GM12878 (cell line): Measurements from ENCODE around the gene OR52M1. TPM values are rescaled to one million over a fixed set of nuclear protein-coding genes. Genes with fewer than 3 reads are reported as not detected.

ENCODE experiments used
- ATAC-seq: fragments of 200-7000 bp; cut with Tn5 transposase; 3 replicates; pipeline ENCODE4 v1.9.1; 2020; ENCODE audit warnings: mild to moderate bottlenecking, moderate library complexity
- BruUV-seq: library from RNA; stranded (reverse); fragments of 400-500 nt; replicated peaks from 2 replicates; lab custom pipeline; 2021; lab: Mats Ljungman, UMichigan
- CTCF ChIA-PET: fragments of 300-600 bp; sonication (Branson Sonifier 250); formaldehyde crosslinking; extraction: SDS; loops from one replicate; lab custom pipeline; 2021; ENCODE audit warnings: inconsistent platforms; lab: Yijun Ruan, JAX
- POLR2A ChIA-PET: fragments of 350-600 bp; formaldehyde crosslinking; extraction: SDS; loops from one replicate; lab custom pipeline; 2021; ENCODE audit warnings: inconsistent platforms; lab: Charles Lee
- RAD21 ChIA-PET: fragments of 300-600 bp; sonication (Branson Sonifier 250); formaldehyde crosslinking; loops from one replicate; lab custom pipeline; 2023; ENCODE audit warnings: antibody characterized with exemption; ENCODE audit not compliant: unreplicated experiment; lab: Charles Lee
- SMC1A ChIA-PET: fragments of 300-600 bp; sonication (Branson Sonifier 250); formaldehyde crosslinking; loops from one replicate; lab custom pipeline; 2023; ENCODE audit not compliant: unreplicated experiment, uncharacterized antibody; lab: Charles Lee
- DNase-seq: peaks from one replicate; pipeline ENCODE4 v3.0.0-alpha.2; 2011; ENCODE audit warnings: low read depth, low spot score
- FAIRE-seq: peaks from 3 replicates; lab custom pipeline; 2011; peaks lifted over from hg19 to GRCh38; lab: Jason Lieb, UNC
- H2AFZ ChIP-seq: 2 replicates; pipeline ENCODE4 v1.6.0; 2011; ENCODE audit warnings: low read depth, low read length, control low read depth; ENCODE audit not compliant: control insufficient read depth
- H3K27ac ChIP-seq: 2 replicates; pipeline ENCODE4 v1.5.1; 2011; ENCODE audit warnings: control low read depth; ENCODE audit not compliant: control insufficient read depth, insufficient read depth
- H3K27me3 ChIP-seq, 2 experiments: replicated peaks in 1 of 2; 2 replicates each; pipeline versions ENCODE4 v1.6.0 to v1.6.1; 2011; ENCODE audit warnings: low read length in 1 of 2; ENCODE audit not compliant: control insufficient read depth in 2 of 2, insufficient read depth in 2 of 2
- H3K36me3 ChIP-seq, 2 experiments: 2 replicates each; pipeline ENCODE4 v1.5.1; 2011; ENCODE audit warnings: low read length in 1 of 2; ENCODE audit not compliant: control insufficient read depth in 2 of 2, insufficient read depth in 2 of 2
- H3K4me1 ChIP-seq: 2 replicates; pipeline ENCODE4 v1.6.1; 2011; ENCODE audit warnings: mild to moderate bottlenecking, low read length, moderate library complexity, mixed read lengths; ENCODE audit not compliant: control insufficient read depth, insufficient read depth
- H3K4me2 ChIP-seq: 2 replicates; pipeline ENCODE4 v1.6.0; 2011; ENCODE audit warnings: control low read depth; ENCODE audit not compliant: control insufficient read depth, insufficient read depth
- H3K4me3 ChIP-seq: fragments of 200-600 bp; sonication (generic); 2 replicates; pipeline ENCODE4 v1.5.1; 2016
- H3K79me2 ChIP-seq: 2 replicates; pipeline ENCODE4 v1.6.0; 2011; ENCODE audit warnings: low read length; ENCODE audit not compliant: control insufficient read depth, insufficient read depth
- H3K9ac ChIP-seq: 2 replicates; pipeline ENCODE4 v1.8.0; 2011; ENCODE audit warnings: low read length, control low read depth, mixed read lengths; ENCODE audit not compliant: control insufficient read depth, insufficient read depth
- H3K9me3 ChIP-seq: replicated peaks from 3 replicates; pipeline ENCODE4 v1.5.1; 2011; ENCODE audit warnings: mild to moderate bottlenecking, low read length; ENCODE audit not compliant: control insufficient read depth, insufficient read depth
- H4K20me1 ChIP-seq: 2 replicates; pipeline ENCODE4 v1.6.0; 2011; ENCODE audit not compliant: control insufficient read depth, insufficient read depth
- CTCF ChIP-seq, 3 experiments: IDR thresholded peaks in 2 of 3; conservative IDR thresholded peaks in 1 of 3; 2 replicates each; pipeline ENCODE4 v1.5.1; 2011; ENCODE audit warnings: low read depth in 3 of 3, low read length in 3 of 3, mild to moderate bottlenecking in 3 of 3, control low read depth in 2 of 3, moderate library complexity in 2 of 3, inconsistent platforms in 1 of 3, mixed read lengths in 1 of 3; ENCODE audit not compliant: control insufficient read depth in 2 of 3, insufficient read depth in 1 of 3; ENCODE audit errors: extremely low read depth in 1 of 3
- RAD21 ChIP-seq: IDR thresholded peaks from 2 replicates; pipeline ENCODE4 v1.6.1; 2011; ENCODE audit warnings: mild to moderate bottlenecking, low read depth, low read length, moderate library complexity; ENCODE audit not compliant: insufficient read depth
- RUNX3 ChIP-seq: IDR thresholded peaks from 2 replicates; pipeline ENCODE4 v1.6.1; 2012; ENCODE audit warnings: low read length, inconsistent platforms
- SMC3 ChIP-seq: IDR thresholded peaks from 2 replicates; pipeline ENCODE4 v1.6.1; 2011; ENCODE audit warnings: low read length, improper control_type of control experiment, borderline replicate concordance
- WGBS: methylation state at CpG from one replicate; pipeline ENCODE4 v1.1.6; 2016; ENCODE audit warnings: low lambda C conversion rate; ENCODE audit not compliant: insufficient replicate concordance, insufficient coverage; ENCODE audit errors: missing lambda C conversion rate; 5-methylcytosine and 5-hydroxymethylcytosine counted together
- in situ Hi-C: fragments of 300-500 bp; cut with MboI; formaldehyde crosslinking; loops from 9 replicates; pipeline ENCODE4 v1.14.3; 2018; ENCODE audit warnings: mixed read lengths
- intact Hi-C: fragments of 100-400 bp; cut with micrococcal nuclease; formaldehyde crosslinking; loops from one replicate; pipeline ENCODE4 v1.14.2; 2022; ENCODE audit not compliant: unreplicated experiment
- polyA plus RNA-seq, 11 experiments: library from polyadenylated mRNA; depleted of rRNA in 4 of 11; unstranded in 6 of 11; stranded (reverse) in 5 of 11; fragments of >200 nt; fragmentation: Nextera tagmentation in 4 of 11; fragmentation: Illumina TruSeq in 1 of 11; extraction: Ambion mirVana in 4 of 11; extraction: Trizol in 1 of 11; gene quantifications; 1 replicate in 1 of 11; 2 replicates in 10 of 11; pipeline versions ENCODE4 v1.2.1 to v1.2.3, GENCODE V29; 2011 to 2016; ENCODE audit warnings: inconsistent platforms in 2 of 11, missing spikeins in 2 of 11, low read depth in 1 of 11
- total RNA-seq, 4 experiments: library from RNA; depleted of rRNA in 3 of 4; stranded (reverse); fragments of >200 nt in 3 of 4; fragmentation: Illumina TruSeq in 1 of 4; extraction: Trizol in 1 of 4; gene quantifications; 2 replicates each; pipeline versions ENCODE4 v1.2.1 to v1.2.3, GENCODE V29; 2013 to 2021

The OR52M1 gene
- total and polyA plus RNA-seq, 10 of the 15 experiments (the other 5 are each of a cell fraction or from before 2014, with no cell fraction given) = not detected

- in situ Hi-C loops (no loop called here), intact Hi-C loops (loop anchor here (1.0 kb wide), 1 partner anchor 364 kb away; no protein-coding TSS in a partner anchor)
- CTCF ChIA-PET = interaction anchor here (0.5 to 4.0 kb wide), 5 partner anchors 12 to 1953 kb away, joined by 3 to 34 read pairs (median 3); no protein-coding TSS in a partner anchor
- no peak overlapping the region for H3K9ac ChIP-seq
- ATAC-seq (peak; percentile 56; the same call in 1 of the 3 replicates), DNase-seq (no peak), FAIRE-seq (no peak)
- TF ChIP-seq RAD21 (peak; percentile 27), RUNX3 (no peak), SMC3 (peak; percentile 34; the same call in 1 of the 2 replicates), CTCF (IDR thresholded peaks at IDR 0.05 in 2 of 3, conservative IDR thresholded peaks at IDR 0.05 in 1 of 3; ENCODE audit: control insufficient read depth in 2 of 3, extremely low read depth in 1 of 3, insufficient read depth in 1 of 3, low read depth in 3 of 3, low read length in 3 of 3) (peak; percentile 30 to 56 (median 46); a peak in 5 of 6 replicates)
- SMC1A ChIA-PET = interaction anchor here (0.6 to 1.7 kb wide), 4 partner anchors 9 to 428 kb away, joined by 3 to 7 read pairs (median 3); no protein-coding TSS in a partner anchor
- H2AFZ ChIP-seq = no peak overlapping the region
- H3K9me3 ChIP-seq = no peaks in the 10 kb centered on the region
- POLR2A ChIA-PET = no interaction called here
- no peak overlapping the region for H3K27ac ChIP-seq
- H4K20me1 ChIP-seq = no peaks in the 10 kb centered on the region
- BruUV-seq = no TSS peak
- no peak overlapping the region for H3K4me3 ChIP-seq
- WGBS = 52% methylated on average over 8 of the region's 8 CpGs
- no peaks in the 10 kb centered on the region for H3K4me1 ChIP-seq
- H3K4me2 ChIP-seq = no peak overlapping the region
- no peaks in the 10 kb centered on the region for H3K79me2 ChIP-seq
- no peaks in the 10 kb centered on the region; a peak in 1 of 4 replicates for H3K27me3 ChIP-seq
- RAD21 ChIA-PET = no interaction called here
- no peaks in the 10 kb centered on the region for H3K36me3 ChIP-seq
Observed at GRCh38 chr11:4551346-4551979, 6.5 kb downstream of the OR52M1 start.
